Upper lobe of right lung (tissue), 1 donor: ENCODE measurements around the gene RLN3. TPM values are rescaled to one million over a fixed set of nuclear protein-coding genes. Genes with fewer than 3 reads are reported as not detected.
A peak's percentile ranks its signal among the peaks of the same experiment; 100 is the strongest.

ENCODE experiments used
- ATAC-seq: fragments of 200-7000 bp; cut with Tn5 transposase; one replicate; pipeline ENCODE4 v1.9.1; 2020; ENCODE audit warnings: mild to moderate bottlenecking, moderate library complexity
- DNase-seq: peaks from one replicate; pipeline ENCODE4 v3.0.0-alpha.2; 2020
- H3K27ac ChIP-seq: fragments of 200-600 bp; one replicate; pipeline ENCODE4 v1.8.0; 2022
- H3K27me3 ChIP-seq: fragments of 200-600 bp; one replicate; pipeline ENCODE4 v1.8.0; 2022; ENCODE audit warnings: mild to moderate bottlenecking
- H3K36me3 ChIP-seq: fragments of 200-600 bp; one replicate; pipeline ENCODE4 v1.8.0; 2022
- H3K4me1 ChIP-seq: fragments of 200-600 bp; one replicate; pipeline ENCODE4 v1.8.0; 2022
- H3K4me3 ChIP-seq: fragments of 200-600 bp; one replicate; pipeline ENCODE4 v1.8.0; 2022; ENCODE audit warnings: mild to moderate bottlenecking
- H3K9me3 ChIP-seq: fragments of 200-600 bp; one replicate; pipeline ENCODE4 v1.8.0; 2022
- intact Hi-C: fragments of 100-400 bp; cut with DNase I; formaldehyde crosslinking; loops from one replicate; pipeline ENCODE4 v1.11.0; 2022
- total RNA-seq: library from RNA; stranded (reverse); fragmentation: NEBNext Ultra II Directional; extraction: Animal tissue kit (Norgen Biotek cat#: 25700); gene quantifications from one replicate; pipeline ENCODE4 v1.2.1, GENCODE V29; 2021
- TF ChIP-seq, protein P1 (sequence below): fragments of 200-600 bp; IDR thresholded peaks from one replicate; pipeline ENCODE4 v1.8.0; 2022; ENCODE audit warnings: antibody characterized with exemption
- donor health status: DM: no; HTN: yes; CAD: no; lungs with severe emphysema.

The RLN3 gene
- total RNA-seq, 1 donor from 2014 or later = not detected

DNA sequence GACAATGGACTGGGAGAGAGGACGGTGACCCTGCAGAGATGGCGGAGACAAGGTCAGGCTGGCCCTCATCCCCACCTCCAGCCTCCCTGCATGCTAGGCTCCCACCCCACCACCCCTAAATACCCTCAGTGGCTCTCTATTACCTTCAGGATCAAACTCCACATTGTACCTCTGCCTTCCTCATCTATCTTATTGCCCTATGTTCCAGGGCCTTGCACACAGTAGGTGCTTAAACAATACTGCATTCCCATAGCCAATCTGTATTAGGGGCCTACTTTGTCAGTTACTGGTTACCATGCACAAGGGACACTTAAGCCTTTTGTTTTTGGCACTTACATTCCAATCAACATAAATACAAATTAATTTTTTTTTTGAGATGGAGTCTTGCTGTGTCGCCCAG lies 27.4 kb downstream of the RLN3 start:
- peaks cover 10% of the 10 kb centered on the region for H3K36me3 ChIP-seq
- peaks cover 16% of the 10 kb centered on the region for H3K27me3 ChIP-seq
- no peaks in the 10 kb centered on the region for H3K9me3 ChIP-seq
- no peak overlapping the region for H3K27ac ChIP-seq
- H3K4me3 ChIP-seq = no peak overlapping the region
- DNase-seq (no peak), ATAC-seq (no peak)
- no peaks in the 10 kb centered on the region for H3K4me1 ChIP-seq
- intact Hi-C loops = no loop called here
- TF ChIP-seq, protein P1, sequence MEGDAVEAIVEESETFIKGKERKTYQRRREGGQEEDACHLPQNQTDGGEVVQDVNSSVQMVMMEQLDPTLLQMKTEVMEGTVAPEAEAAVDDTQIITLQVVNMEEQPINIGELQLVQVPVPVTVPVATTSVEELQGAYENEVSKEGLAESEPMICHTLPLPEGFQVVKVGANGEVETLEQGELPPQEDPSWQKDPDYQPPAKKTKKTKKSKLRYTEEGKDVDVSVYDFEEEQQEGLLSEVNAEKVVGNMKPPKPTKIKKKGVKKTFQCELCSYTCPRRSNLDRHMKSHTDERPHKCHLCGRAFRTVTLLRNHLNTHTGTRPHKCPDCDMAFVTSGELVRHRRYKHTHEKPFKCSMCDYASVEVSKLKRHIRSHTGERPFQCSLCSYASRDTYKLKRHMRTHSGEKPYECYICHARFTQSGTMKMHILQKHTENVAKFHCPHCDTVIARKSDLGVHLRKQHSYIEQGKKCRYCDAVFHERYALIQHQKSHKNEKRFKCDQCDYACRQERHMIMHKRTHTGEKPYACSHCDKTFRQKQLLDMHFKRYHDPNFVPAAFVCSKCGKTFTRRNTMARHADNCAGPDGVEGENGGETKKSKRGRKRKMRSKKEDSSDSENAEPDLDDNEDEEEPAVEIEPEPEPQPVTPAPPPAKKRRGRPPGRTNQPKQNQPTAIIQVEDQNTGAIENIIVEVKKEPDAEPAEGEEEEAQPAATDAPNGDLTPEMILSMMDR = no peak

DNA sequence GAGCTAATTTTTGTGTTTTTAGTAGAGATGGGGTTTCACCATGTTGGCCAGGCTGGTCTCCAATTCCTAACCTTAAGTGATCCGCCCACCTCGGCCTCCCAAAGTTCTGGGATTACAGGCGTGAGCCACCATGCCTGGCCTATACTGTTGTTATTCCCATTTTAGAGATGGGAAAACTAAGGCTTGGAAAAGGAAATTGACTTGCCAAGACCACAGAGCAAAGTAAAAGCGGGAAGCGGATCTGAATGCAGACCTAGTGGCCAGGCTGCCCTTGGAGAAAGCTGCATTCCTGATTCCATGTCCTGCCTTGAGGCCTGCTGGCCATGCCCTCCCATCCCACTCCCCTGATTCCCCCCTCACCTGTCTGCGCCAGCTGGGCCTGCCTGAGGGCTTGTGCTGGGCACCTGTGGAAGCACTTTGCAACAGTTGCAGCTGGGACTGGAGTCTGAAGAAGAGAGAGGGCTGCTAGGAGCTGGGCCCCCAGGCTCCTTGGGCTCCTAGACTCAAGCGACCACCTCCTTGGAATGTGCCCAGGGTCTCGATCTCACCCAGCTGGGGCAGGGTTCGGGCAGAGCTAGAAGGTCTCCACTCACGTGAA lies 28.2 kb downstream of the RLN3 start:
- H3K9me3 ChIP-seq = no peaks in the 10 kb centered on the region
- ATAC-seq = no peak

DNA sequence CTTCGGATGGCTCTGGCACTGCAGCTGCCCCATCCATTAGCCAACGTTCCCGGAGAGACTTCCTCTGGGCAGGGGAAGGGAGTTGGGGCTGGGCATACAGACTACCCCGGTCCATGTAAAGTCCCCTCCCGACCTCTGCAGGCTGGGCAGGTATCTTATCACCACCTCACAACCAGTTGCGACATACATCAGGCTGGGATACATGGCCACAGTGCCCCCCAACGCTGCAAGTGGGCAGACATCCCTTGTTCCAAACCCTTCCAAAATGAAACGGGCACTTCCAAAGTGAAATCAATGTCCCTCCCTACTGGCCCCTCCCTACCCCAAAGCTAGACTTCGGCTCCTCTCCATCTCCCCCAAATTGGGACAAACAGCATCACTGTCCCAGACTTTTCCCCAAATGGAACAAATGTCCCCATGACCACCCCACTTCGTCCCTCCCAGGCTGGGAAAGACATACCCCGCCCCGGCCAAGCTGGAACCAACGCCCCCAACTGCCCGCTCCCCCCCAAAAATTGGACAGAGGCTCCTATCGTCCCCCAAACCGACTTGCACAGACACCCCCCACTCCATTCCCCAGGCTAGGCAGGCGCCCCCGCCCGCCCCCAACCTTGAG lies 28.9 kb downstream of the RLN3 start:
- TF ChIP-seq, protein P1 = no peak
- Histone ChIP-seq H3K27me3 (peaks cover 16% of the 10 kb centered on the region), H3K9me3 (no peaks in the 10 kb centered on the region), H3K4me3 (peak overlapping the region; percentile 16), H3K27ac (no peak overlapping the region), H3K4me1 (no peaks in the 10 kb centered on the region), H3K36me3 (peaks cover 4% of the 10 kb centered on the region)
- ATAC-seq (no peak), DNase-seq (no peak)
- intact Hi-C loops = no loop called here

More for the DNA sequence above, 28.2 kb downstream of the RLN3 start:
- Histone ChIP-seq H3K36me3 (peaks cover 4% of the 10 kb centered on the region), H3K27me3 (peaks cover 16% of the 10 kb centered on the region), H3K27ac (no peak overlapping the region), H3K4me1 (no peaks in the 10 kb centered on the region), H3K4me3 (no peak overlapping the region)
- no peak for DNase-seq
- TF ChIP-seq, protein P1 = no peak
- intact Hi-C loops = no loop called here

DNA sequence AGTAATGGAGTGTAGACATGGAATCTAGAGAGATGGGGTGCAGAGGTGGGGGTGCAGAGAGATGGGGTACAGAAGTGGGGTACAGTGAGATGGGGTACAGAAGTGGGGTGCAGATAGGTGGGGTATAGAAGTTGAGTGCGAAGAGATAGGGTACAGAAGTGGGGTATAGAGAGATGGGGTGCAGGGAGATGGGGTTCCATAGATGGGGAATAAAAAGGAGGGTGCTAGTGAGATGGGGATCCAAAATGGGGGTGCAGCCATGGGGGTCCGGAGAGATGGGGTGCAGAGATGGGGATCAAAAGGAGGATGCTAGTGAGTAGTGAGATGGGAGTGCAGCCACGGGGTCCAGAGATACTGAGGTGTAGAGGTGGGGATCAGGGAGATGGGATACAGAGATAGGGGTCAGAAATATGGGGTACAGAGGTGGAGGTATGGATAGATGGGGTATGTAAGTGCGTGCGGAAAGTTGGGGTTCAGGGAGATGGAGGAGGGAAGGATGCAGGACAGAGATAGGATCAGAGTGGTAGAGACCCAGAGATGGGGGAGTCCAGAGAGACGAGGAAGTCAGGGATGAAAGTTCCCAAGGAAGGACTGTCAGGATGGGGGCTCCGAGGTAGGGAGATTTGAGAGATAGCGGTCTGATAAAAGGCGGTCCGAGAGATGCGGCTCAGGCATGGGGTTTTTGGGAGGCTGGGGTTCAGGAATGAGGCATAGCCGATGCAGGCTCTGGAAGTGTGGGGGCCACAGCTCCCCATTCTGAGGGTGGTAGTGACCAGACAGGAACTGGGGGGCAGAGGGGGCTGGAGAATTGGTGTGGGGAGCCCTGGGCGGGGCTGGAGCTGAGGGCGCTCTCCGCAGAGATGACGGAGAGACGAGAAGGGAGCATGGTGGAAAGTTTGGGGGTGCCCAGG lies 30.5 kb downstream of the RLN3 start:
- TF ChIP-seq, protein P1 = no peak
- Histone ChIP-seq H3K9me3 (no peaks in the 10 kb centered on the region), H3K36me3 (no peaks in the 10 kb centered on the region), H3K4me1 (no peaks in the 10 kb centered on the region), H3K27me3 (peaks cover 16% of the 10 kb centered on the region), H3K4me3 (no peak overlapping the region), H3K27ac (no peak overlapping the region)
- no peak for ATAC-seq
- intact Hi-C loops = no loop called here
- no peak for DNase-seq

DNA sequence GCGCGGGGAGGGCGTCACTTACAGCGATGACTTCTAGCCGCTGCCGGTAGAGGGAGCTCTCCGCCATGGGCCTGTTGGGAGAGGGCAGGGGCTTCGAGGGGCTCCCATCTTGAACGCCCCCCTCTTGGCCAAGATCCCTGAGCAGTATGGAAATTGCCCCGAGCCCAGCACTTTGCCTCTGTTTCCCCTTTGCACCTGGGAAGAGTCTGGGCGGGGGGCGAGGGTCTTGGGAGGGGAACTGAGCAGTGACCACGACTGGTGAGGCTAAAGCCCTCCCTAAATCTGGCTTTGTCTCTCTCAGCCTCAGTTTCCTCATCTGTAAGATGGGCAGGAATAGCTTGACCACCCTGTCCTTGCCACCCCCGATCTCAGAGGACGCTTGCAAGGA lies 31.1 kb downstream of the RLN3 start:
- Histone ChIP-seq H3K4me1 (no peaks in the 10 kb centered on the region), H3K27me3 (peaks cover 16% of the 10 kb centered on the region)
- intact Hi-C loops = no loop called here

More for the DNA sequence above, 31.1 kb downstream of the RLN3 start:
- H3K36me3 ChIP-seq = no peaks in the 10 kb centered on the region
- no peaks in the 10 kb centered on the region for H3K9me3 ChIP-seq
- no peak overlapping the region for H3K27ac ChIP-seq
- no peak overlapping the region for H3K4me3 ChIP-seq
- ATAC-seq (peak; percentile 6), DNase-seq (peak; percentile 67)
- TF ChIP-seq, protein P1 = peak; percentile 57
